Ishikawa (cell line): Measurements from ENCODE around the gene SDSL.

ENCODE experiments used
- CEBPB ChIP-seq: IDR thresholded peaks from 2 replicates; pipeline ENCODE4 v1.6.1; 2012
- CREB1 ChIP-seq: IDR thresholded peaks from 2 replicates; pipeline ENCODE4 v1.6.1; 2012; ENCODE audit warnings: low read depth
- EP300 ChIP-seq: IDR thresholded peaks from 2 replicates; pipeline ENCODE4 v1.6.1; 2012; ENCODE audit warnings: borderline replicate concordance
- FOXM1 ChIP-seq: IDR thresholded peaks from 2 replicates; pipeline ENCODE4 v1.6.1; 2012; ENCODE audit warnings: low read depth, borderline replicate concordance
- RAD21 ChIP-seq: IDR thresholded peaks from 2 replicates; pipeline ENCODE4 v1.6.1; 2012; ENCODE audit warnings: low read depth
- TAF1 ChIP-seq: IDR thresholded peaks from 2 replicates; pipeline ENCODE4 v1.6.1; 2012; ENCODE audit warnings: low read depth, mild to moderate bottlenecking
- YY1 ChIP-seq: IDR thresholded peaks from 2 replicates; pipeline ENCODE4 v1.6.1; 2012; ENCODE audit warnings: low read depth
- ZBTB7A ChIP-seq: IDR thresholded peaks from 2 replicates; pipeline ENCODE4 v1.6.1; 2012; ENCODE audit warnings: low read depth
- TF ChIP-seq, protein P1 (sequence below): IDR thresholded peaks from 2 replicates; pipeline ENCODE4 v1.6.1; 2012; ENCODE audit warnings: low read depth, mild to moderate bottlenecking
- TF ChIP-seq, protein P2 (sequence below): IDR thresholded peaks from 2 replicates; pipeline ENCODE4 v1.6.1; 2012

DNA sequence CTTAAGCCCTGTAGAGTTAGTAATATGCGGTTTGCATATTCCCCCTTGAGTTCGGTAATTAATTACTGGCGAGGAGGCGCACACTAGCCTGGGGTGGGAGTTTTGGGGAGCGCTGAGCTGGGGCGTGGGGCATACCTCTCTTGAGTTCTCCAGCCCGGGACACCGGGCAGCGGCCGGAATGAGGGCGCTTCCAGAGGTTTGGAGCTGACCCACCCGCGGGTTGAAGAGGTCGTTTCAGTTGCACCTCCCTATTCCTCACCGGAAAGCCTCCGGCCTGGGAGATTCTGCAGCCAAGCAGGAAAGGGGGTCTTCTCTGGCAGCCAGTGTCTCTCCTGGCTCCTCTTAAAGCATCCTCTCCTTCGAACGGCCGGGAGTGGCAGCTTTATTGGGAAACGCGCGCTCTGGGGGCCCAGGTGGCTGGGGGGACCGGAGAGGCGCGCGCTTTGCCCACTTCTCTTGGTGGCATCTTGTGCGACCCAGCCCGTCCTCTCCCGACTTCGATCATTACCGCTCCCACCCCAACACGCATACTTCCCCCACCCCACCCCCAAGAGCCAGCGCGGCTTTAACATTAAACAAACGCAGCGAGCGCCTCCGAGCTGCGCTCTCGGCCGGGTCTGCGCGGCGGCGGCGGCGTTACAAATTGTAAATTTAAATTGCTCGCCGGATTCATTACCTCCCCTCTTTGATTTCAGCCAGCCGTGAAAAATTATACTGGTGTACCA lies 53.4 kb downstream of the SDSL start:
- TF ChIP-seq ZBTB7A (no peak), CREB1 (no peak), EP300 (no peak), CEBPB (no peak), YY1 (no peak), TAF1 (no peak), FOXM1 (no peak), RAD21 (no peak)
- TF ChIP-seq, protein P1, sequence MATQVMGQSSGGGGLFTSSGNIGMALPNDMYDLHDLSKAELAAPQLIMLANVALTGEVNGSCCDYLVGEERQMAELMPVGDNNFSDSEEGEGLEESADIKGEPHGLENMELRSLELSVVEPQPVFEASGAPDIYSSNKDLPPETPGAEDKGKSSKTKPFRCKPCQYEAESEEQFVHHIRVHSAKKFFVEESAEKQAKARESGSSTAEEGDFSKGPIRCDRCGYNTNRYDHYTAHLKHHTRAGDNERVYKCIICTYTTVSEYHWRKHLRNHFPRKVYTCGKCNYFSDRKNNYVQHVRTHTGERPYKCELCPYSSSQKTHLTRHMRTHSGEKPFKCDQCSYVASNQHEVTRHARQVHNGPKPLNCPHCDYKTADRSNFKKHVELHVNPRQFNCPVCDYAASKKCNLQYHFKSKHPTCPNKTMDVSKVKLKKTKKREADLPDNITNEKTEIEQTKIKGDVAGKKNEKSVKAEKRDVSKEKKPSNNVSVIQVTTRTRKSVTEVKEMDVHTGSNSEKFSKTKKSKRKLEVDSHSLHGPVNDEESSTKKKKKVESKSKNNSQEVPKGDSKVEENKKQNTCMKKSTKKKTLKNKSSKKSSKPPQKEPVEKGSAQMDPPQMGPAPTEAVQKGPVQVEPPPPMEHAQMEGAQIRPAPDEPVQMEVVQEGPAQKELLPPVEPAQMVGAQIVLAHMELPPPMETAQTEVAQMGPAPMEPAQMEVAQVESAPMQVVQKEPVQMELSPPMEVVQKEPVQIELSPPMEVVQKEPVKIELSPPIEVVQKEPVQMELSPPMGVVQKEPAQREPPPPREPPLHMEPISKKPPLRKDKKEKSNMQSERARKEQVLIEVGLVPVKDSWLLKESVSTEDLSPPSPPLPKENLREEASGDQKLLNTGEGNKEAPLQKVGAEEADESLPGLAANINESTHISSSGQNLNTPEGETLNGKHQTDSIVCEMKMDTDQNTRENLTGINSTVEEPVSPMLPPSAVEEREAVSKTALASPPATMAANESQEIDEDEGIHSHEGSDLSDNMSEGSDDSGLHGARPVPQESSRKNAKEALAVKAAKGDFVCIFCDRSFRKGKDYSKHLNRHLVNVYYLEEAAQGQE: no peak
- TF ChIP-seq, protein P2, sequence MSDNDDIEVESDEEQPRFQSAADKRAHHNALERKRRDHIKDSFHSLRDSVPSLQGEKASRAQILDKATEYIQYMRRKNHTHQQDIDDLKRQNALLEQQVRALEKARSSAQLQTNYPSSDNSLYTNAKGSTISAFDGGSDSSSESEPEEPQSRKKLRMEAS: no peak
